Measurements from ENCODE around the gene USHBP1. TPM values are rescaled to one million over a fixed set of nuclear protein-coding genes. Genes with fewer than 3 reads are reported as not detected.

Gene USHBP1
- total and polyA plus RNA-seq, 2 of the 13 experiments (the other 11 are each of a cell fraction or from before 2014, with no cell fraction given): 0.15 to 1.5 TPM

GRCh38 chr19:17255150-17255621 is 9.4 kb downstream of the USHBP1 start (continued):
- TF ChIP-seq RXRB (CRISPR knock-in tag; IDR thresholded peaks at IDR 0.05; ENCODE audit: borderline replicate concordance) (peak; percentile 32; the same call in 1 of the 2 replicates), KDM2A (CRISPR knock-in tag; IDR thresholded peaks at IDR 0.05; ENCODE audit: borderline replicate concordance, low read depth) (0 out of 2 replicates have a peak, but pooled peaks have one; percentile 40), ZNF772 (CRISPR knock-in tag; IDR thresholded peaks at IDR 0.05) (peak; percentile 69; the same call in 1 of the 2 replicates), ZBTB20 (CRISPR knock-in tag; IDR thresholded peaks at IDR 0.05; ENCODE audit: borderline replicate concordance, low read depth) (no peak), MTA1 (CRISPR knock-in tag; IDR thresholded peaks at IDR 0.05; ENCODE audit: borderline replicate concordance) (peak; percentile 43; the same call in 1 of the 2 replicates), TAF1 (CRISPR knock-in tag; IDR thresholded peaks at IDR 0.05) (peak; percentile 31; the same call in 1 of the 2 replicates), SOX13 (IDR thresholded peaks at IDR 0.05) (no peak), SOX13 (CRISPR knock-in tag; conservative IDR thresholded peaks at IDR 0.05 in 1 of 2, IDR thresholded peaks at IDR 0.05 in 1 of 2) (peak in 1 of 2 experiments; percentile 28; a peak in 2 of 4 replicates), FOXP4 (CRISPR knock-in tag; IDR thresholded peaks at IDR 0.05) (no peak; the same call in 1 of the 2 replicates), SOX5 (CRISPR knock-in tag; IDR thresholded peaks at IDR 0.05; ENCODE audit: borderline replicate concordance) (peak; percentile 32; the same call in 1 of the 2 replicates), RCOR2 (CRISPR knock-in tag; IDR thresholded peaks at IDR 0.05) (peak; percentile 44; the same call in 1 of the 2 replicates), GATAD2A (CRISPR knock-in tag; IDR thresholded peaks at IDR 0.05) (peak; percentile 56), ZFAT (CRISPR knock-in tag; conservative IDR thresholded peaks at IDR 0.05) (no peak), TBX2 (CRISPR knock-in tag; IDR thresholded peaks at IDR 0.05; ENCODE audit: borderline replicate concordance) (0 out of 2 replicates have a peak, but pooled peaks have one; percentile 49), ZNF18 (CRISPR knock-in tag; IDR thresholded peaks at IDR 0.05; ENCODE audit: insufficient replicate concordance) (peak; percentile 24), POGZ (CRISPR knock-in tag; IDR thresholded peaks at IDR 0.05) (0 out of 2 replicates have a peak, but pooled peaks have one; percentile 21), TOPORS (CRISPR knock-in tag; IDR thresholded peaks at IDR 0.05) (no peak), ESRRA (CRISPR knock-in tag; IDR thresholded peaks at IDR 0.05; ENCODE audit: low read depth) (no peak), HNF4G (IDR thresholded peaks at IDR 0.05; ENCODE audit: borderline replicate concordance, low read depth, low read length) (peak; percentile 17; the same call in 1 of the 2 replicates), HNF4G (CRISPR knock-in tag; IDR thresholded peaks at IDR 0.05; ENCODE audit: borderline replicate concordance, low read depth) (no peak), ZFP1 (CRISPR knock-in tag; IDR thresholded peaks at IDR 0.05) (peak; percentile 31; the same call in 1 of the 2 replicates), TEAD3 (CRISPR knock-in tag; optimal IDR thresholded peaks at IDR 0.05; ENCODE audit: borderline replicate concordance) (peak; percentile 91)
- TF ChIP-seq, protein P1, sequence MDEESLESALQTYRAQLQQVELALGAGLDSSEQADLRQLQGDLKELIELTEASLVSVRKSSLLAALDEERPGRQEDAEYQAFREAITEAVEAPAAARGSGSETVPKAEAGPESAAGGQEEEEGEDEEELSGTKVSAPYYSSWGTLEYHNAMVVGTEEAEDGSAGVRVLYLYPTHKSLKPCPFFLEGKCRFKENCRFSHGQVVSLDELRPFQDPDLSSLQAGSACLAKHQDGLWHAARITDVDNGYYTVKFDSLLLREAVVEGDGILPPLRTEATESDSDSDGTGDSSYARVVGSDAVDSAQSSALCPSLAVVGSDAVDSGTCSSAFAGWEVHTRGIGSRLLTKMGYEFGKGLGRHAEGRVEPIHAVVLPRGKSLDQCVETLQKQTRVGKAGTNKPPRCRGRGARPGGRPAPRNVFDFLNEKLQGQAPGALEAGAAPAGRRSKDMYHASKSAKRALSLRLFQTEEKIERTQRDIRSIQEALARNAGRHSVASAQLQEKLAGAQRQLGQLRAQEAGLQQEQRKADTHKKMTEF (CRISPR knock-in tag; IDR thresholded peaks at IDR 0.05): peak; percentile 72
- TF ChIP-seq, protein P2, sequence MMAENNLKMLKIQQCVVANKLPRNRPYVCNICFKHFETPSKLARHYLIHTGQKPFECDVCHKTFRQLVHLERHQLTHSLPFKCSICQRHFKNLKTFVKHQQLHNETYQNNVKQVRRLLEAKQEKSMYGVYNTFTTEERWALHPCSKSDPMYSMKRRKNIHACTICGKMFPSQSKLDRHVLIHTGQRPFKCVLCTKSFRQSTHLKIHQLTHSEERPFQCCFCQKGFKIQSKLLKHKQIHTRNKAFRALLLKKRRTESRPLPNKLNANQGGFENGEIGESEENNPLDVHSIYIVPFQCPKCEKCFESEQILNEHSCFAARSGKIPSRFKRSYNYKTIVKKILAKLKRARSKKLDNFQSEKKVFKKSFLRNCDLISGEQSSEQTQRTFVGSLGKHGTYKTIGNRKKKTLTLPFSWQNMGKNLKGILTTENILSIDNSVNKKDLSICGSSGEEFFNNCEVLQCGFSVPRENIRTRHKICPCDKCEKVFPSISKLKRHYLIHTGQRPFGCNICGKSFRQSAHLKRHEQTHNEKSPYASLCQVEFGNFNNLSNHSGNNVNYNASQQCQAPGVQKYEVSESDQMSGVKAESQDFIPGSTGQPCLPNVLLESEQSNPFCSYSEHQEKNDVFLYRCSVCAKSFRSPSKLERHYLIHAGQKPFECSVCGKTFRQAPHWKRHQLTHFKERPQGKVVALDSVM (CRISPR knock-in tag; IDR thresholded peaks at IDR 0.05): peak; percentile 99

Measured in HepG2 (cell line).